Osteoblast (primary cell): Measurements from ENCODE around the gene RMI2. TPM values are rescaled to one million over a fixed set of nuclear protein-coding genes. Genes with fewer than 3 reads are reported as not detected.
A peak's percentile ranks its signal among the peaks of the same experiment; 100 is the strongest.

ENCODE experiments used
- DNase-seq: peaks from one replicate; pipeline ENCODE4 v3.0.0; 2011; ENCODE audit warnings: low spot score, mixed read lengths; ENCODE audit not compliant: insufficient read length; ENCODE audit errors: missing footprints
- H2AFZ ChIP-seq: 2 replicates; pipeline ENCODE4 v1.6.0; 2011; ENCODE audit warnings: mild to moderate bottlenecking, low read length
- H3K27ac ChIP-seq: 2 replicates; pipeline ENCODE4 v1.5.1; 2011; ENCODE audit warnings: mild to moderate bottlenecking, low read depth, low read length, moderate library complexity
- H3K27me3 ChIP-seq: 2 replicates; pipeline ENCODE4 v1.6.0; 2012; ENCODE audit warnings: mild to moderate bottlenecking, control low read depth, inconsistent platforms, low read length, moderate library complexity; ENCODE audit not compliant: insufficient read depth
- H3K36me3 ChIP-seq: 2 replicates; pipeline ENCODE4 v1.5.1; 2011; ENCODE audit warnings: mild to moderate bottlenecking, low read length, control low read depth, moderate library complexity; ENCODE audit not compliant: insufficient read depth
- H3K4me1 ChIP-seq: 2 replicates; pipeline ENCODE4 v1.5.1; 2011; ENCODE audit warnings: mild to moderate bottlenecking, low read length, control low read depth, moderate library complexity; ENCODE audit not compliant: insufficient read depth
- H3K4me2 ChIP-seq: 2 replicates; pipeline ENCODE4 v1.6.0; 2011; ENCODE audit warnings: mild to moderate bottlenecking, low read length; ENCODE audit not compliant: insufficient read depth
- H3K4me3 ChIP-seq: fragments of 200-600 bp; sonication (generic); 3 replicates; pipeline ENCODE4 v1.5.1; 2012; ENCODE audit warnings: mild to moderate bottlenecking, low read length, inconsistent platforms; ENCODE audit not compliant: insufficient read depth
- H3K79me2 ChIP-seq: 2 replicates; pipeline ENCODE4 v1.6.0; 2012; ENCODE audit warnings: mild to moderate bottlenecking, low read length, control low read depth, inconsistent platforms; ENCODE audit not compliant: insufficient read depth
- H3K9me3 ChIP-seq: 2 replicates; pipeline ENCODE4 v1.5.1; 2011; ENCODE audit warnings: low read depth, low read length, control low read depth
- H4K20me1 ChIP-seq: 2 replicates; pipeline ENCODE4 v1.6.0; 2012; ENCODE audit warnings: mild to moderate bottlenecking, low read length, control low read depth; ENCODE audit not compliant: insufficient read depth
- CTCF ChIP-seq: IDR thresholded peaks from 2 replicates; pipeline ENCODE4 v1.5.1; 2011; ENCODE audit warnings: mild to moderate bottlenecking, low read depth, low read length, moderate library complexity; ENCODE audit errors: extremely low read depth
- total RNA-seq: library from RNA; depleted of rRNA; stranded (reverse); fragments of >200 nt; gene quantifications from 2 replicates; pipeline ENCODE4 v1.2.3, GENCODE V29; 2012

Gene RMI2
- total RNA-seq, 1 donor, result 1.4 TPM

- no peaks in the 10 kb centered on the region for H4K20me1 ChIP-seq
- H3K27me3 ChIP-seq, result no peaks in the 10 kb centered on the region
- H3K79me2 ChIP-seq, result no peaks in the 10 kb centered on the region
- peak overlapping the region; percentile 18 for H3K4me3 ChIP-seq
- H3K27ac ChIP-seq, result peak overlapping the region; percentile 40
- H3K9me3 ChIP-seq, result no peaks in the 10 kb centered on the region
- peak overlapping the region; percentile 32 for H2AFZ ChIP-seq
- peaks cover 16% of the 10 kb centered on the region for H3K4me1 ChIP-seq
- peak overlapping the region; percentile 71 for H3K4me2 ChIP-seq
- no peaks in the 10 kb centered on the region for H3K36me3 ChIP-seq
- DNase-seq, result peak; percentile 59
- TF ChIP-seq CTCF, result no peak
Measured at GRCh38 chr16:11379420-11379819, 34.2 kb downstream of the RMI2 start.

DNA sequence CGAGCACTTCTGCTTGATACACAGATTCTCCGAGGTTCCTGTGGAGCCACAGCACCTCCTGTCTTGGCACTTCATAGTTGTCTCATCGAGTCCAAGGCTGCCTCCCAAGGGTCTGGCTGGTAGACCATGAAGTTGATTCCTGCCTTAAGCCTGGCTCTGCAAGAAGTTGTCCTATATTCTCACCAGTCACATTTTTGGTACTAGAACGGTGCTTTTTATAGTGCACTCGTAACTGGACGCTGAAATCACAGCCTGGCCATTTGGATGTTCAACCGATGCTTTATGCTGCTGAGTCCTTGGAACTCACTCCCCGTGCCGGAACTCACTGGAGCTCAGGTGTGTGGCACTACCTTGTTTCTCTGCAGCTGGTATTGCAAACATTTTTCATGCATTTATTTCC lies 35.6 kb downstream of the RMI2 start:
- H3K9me3 ChIP-seq, result no peaks in the 10 kb centered on the region
- no peak for TF ChIP-seq CTCF
- no peaks in the 10 kb centered on the region for H3K27me3 ChIP-seq
- no peaks in the 10 kb centered on the region for H3K79me2 ChIP-seq
- H3K27ac ChIP-seq, result no peak overlapping the region
- H4K20me1 ChIP-seq, result no peaks in the 10 kb centered on the region
- H3K4me2 ChIP-seq, result no peak overlapping the region
- no peaks in the 10 kb centered on the region for H3K36me3 ChIP-seq
- no peak for DNase-seq
- H3K4me3 ChIP-seq, result no peak overlapping the region
- peaks cover 16% of the 10 kb centered on the region for H3K4me1 ChIP-seq
- no peak overlapping the region for H2AFZ ChIP-seq

DNA sequence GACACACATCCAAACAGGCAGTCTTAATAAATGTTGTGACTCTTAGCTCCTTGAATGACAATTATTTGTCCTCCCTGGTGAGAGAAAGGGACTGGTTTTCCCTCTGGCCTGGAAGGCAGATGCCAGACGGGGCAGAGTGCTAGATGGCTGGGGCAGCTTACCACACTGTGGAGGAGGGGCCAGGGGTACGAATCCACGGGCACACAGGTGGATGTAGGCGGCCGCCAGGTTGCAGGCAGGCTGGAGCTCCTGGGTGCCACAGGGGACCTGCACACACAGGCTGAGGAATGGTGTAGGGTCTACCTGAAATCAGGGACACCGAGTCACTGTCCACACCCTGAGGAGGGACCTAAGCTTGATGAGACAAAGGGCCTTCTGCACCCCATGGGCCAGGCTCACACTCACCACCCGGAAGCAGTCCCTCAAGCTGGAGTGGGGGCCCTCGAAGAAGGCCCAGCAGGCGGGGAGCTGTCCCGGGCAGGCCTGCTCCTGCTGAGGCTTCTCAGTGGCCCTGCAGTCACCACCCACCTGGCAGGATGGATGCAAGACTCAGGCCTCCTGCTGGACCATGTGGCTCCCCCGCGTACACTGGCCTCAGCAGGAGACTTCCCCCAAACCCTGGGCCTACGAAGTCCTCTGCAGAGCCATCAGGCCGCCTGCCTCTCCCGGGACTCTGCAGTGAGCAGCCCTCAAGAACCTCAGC lies 38.4 kb downstream of the RMI2 start:
- Histone ChIP-seq H3K27me3 (no peaks in the 10 kb centered on the region), H2AFZ (no peak overlapping the region), H3K27ac (no peak overlapping the region), H3K4me3 (no peak overlapping the region), H4K20me1 (no peaks in the 10 kb centered on the region), H3K36me3 (no peaks in the 10 kb centered on the region), H3K4me1 (peaks cover 17% of the 10 kb centered on the region), H3K9me3 (no peaks in the 10 kb centered on the region), H3K79me2 (no peaks in the 10 kb centered on the region), H3K4me2 (no peak overlapping the region)
- TF ChIP-seq CTCF, result no peak
- DNase-seq, result peak; percentile 41

GRCh38 chr16:11384184-11384955 lies 39.1 kb downstream of the RMI2 start:
- DNase-seq, result no peak
- H3K27ac ChIP-seq, result no peak overlapping the region
- H4K20me1 ChIP-seq, result no peaks in the 10 kb centered on the region
- no peaks in the 10 kb centered on the region for H3K36me3 ChIP-seq
- no peaks in the 10 kb centered on the region for H3K9me3 ChIP-seq
- H3K4me2 ChIP-seq, result no peak overlapping the region
- TF ChIP-seq CTCF, result no peak
- H3K79me2 ChIP-seq, result no peaks in the 10 kb centered on the region
- H3K27me3 ChIP-seq, result no peaks in the 10 kb centered on the region
- peaks cover 12% of the 10 kb centered on the region for H3K4me1 ChIP-seq
- H2AFZ ChIP-seq, result no peak overlapping the region
- H3K4me3 ChIP-seq, result no peak overlapping the region
